Fibroblast of skin of right biceps (primary cell): ENCODE data around the gene ACOT7.

ENCODE experiments used
- DNase-seq: peaks from one replicate; pipeline ENCODE4 v3.0.0-alpha.2; 2013

Gene ACOT7

GRCh38 chr1:6359216-6360116, 34.1 kb downstream of the ACOT7 start:
- peak; percentile 25 for DNase-seq

GRCh38 chr1:6358757-6359201, 34.8 kb downstream of the ACOT7 start:
- DNase-seq: peak; percentile 55

DNA sequence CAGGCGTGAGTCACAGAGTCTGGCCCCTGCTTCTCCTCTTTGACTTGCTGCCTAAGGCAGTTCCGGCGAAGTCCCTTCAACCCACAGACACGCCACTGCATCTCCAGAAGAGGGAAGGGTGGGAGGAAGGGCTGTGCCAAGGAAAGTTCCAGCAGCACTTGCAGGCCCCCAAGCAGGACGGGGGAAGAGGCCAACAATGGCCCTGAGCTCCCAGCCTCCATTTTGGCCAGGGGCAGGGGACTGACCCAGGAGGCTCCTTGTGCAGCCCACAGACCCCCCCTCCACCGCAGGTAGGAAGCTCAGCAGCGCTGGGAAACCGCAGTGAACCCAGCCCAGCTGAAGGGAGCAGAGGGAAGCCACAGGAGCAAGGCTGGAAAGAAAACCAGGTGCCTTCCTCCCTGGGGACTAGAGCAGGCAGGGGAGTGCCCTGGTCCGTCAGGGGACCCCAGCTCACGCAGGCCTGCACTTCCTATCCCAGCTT, 35.4 kb downstream of the ACOT7 start:
- DNase-seq: no peak

GRCh38 chr1:6357243-6357936, 36.2 kb downstream of the ACOT7 start:
- DNase-seq: no peak

DNA sequence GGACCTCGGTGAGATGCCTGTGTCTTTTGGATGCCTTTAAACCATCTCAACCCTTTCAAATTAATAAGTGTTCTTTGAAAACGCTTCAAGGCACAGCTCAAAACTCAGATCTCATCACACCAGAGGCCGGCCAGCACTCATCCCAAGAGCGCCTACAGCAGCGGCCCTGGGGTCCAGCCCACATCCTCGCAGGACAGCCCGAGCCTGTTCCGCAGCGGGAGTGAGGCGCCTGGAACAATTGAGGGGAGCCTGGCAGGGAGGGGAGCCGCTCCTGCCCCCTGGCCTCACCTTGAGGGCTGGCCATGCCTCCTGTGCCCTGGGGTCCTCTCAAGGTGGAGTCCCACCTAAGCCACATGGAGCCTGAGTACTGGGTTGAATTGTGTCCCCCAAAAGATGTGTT, 37.9 kb downstream of the ACOT7 start:
- DNase-seq: no peak

DNA sequence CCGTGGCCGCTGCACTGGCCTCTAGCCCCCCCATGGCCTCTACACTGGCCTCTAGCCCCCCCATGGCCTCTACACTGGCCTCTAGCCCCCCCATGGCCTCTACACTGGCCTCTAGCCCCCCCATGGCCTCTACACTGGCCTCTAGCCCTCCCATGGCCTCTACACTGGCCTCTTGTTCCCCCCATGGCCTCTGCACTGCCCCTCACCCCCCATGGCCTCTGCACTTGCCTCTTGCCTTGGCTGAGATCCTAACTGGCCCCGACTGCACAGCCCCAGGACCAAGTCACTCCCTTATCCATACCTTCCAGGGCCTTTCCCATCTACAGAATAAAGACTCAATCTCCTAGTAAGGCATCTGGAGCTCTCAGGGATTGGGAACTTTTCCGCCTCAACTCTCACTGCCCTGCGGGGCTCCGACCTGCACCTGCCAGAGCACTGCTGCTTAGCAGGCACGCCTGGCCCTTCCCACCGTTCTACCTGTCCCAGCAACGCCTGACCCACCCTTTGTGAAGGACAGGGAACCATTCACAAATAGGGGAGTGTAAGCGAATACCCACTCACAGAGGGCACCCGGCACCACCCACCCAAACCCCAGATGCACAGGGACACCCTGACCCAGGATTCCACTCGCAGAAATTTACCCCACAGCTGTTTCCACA, 38.8 kb downstream of the ACOT7 start:
- no peak for DNase-seq

GRCh38 chr1:6353955-6354658, 39.5 kb downstream of the ACOT7 start:
- DNase-seq: no peak

- DNase-seq: no peak
Observed at GRCh38 chr1:6353619-6353954, 40.0 kb downstream of the ACOT7 start.

- no peak for DNase-seq
Observed at GRCh38 chr1:6352138-6352563, 41.4 kb downstream of the ACOT7 start.

GRCh38 chr1:6351480-6352137, 42.0 kb downstream of the ACOT7 start:
- DNase-seq: no peak

DNA sequence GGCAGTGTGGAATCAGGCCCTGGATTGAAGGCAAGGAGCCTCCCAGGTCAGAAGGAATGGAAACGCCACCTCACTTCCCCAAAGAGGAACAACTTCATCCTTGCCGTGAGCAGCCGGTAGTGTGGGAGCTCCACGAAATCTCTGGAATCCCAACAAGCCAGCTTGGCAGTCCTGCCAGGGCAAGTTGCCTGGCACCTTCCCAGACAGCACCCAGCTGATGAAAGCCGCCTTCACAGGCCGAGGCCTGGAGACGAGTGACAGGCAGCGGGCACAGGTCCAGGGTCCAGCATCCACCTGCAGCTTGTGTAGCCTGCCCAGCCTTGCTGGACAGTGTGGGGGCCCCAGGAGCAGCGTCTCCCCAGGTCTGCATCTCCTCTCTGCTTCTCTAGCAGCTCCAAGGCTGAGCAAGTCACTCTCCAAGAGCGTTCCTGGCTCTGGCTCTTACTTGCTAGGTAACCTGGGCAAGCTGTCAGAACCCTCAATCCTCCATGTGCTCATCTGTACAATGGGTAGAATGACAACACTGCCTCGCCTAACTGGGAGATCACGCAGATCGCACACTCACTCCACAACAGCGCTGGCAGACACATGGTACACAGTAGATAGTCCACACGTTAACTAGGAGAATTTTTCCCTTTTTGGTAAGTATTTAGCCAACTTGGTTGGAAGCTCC, 43.0 kb downstream of the ACOT7 start:
- no peak for DNase-seq

DNA sequence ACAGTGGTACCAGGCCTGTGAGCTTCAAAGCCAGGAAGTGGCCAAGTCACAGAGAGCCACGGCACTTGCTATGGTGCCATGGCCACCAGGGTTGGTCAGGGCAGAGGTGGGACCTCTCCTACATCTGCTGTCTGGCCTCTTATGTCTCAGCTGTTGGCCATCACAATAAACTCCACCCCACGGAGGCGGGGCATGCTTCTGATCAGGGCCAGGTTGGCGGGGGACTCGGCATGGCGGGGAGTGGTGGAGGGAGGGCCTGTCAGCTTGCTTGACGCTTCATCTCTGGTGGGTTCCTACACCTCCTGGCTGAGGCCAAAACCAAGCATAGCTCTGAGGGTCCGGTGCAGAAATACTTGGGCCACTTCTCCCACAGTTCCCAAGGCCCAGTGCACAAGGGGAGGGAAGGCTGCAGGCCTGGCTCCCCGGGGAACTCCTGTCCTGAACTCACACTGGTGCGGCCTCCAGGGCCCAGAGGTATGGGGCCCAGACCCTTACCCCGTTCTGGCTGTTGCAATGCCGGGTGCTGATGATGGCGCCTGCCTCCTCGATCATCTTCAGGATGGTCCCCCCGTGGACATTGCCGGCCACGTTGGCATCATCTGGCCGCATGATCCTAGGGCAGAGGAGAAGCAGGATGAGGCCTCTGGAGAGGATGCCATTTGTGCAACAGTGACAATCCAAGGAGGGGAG, 44.2 kb downstream of the ACOT7 start:
- no peak for DNase-seq

GRCh38 chr1:6348511-6349191, 44.9 kb downstream of the ACOT7 start:
- DNase-seq: peak; percentile 21

- peak; percentile 16 for DNase-seq
Observed at GRCh38 chr1:6347641-6348487, 45.7 kb downstream of the ACOT7 start.

- DNase-seq: no peak
Observed at GRCh38 chr1:6345460-6345859, 48.1 kb downstream of the ACOT7 start.

GRCh38 chr1:6345009-6345408, 48.6 kb downstream of the ACOT7 start:
- DNase-seq: no peak

GRCh38 chr1:6343506-6344405, 49.8 kb downstream of the ACOT7 start:
- peak; percentile 75 for DNase-seq

- DNase-seq: peak; percentile 35
Observed at GRCh38 chr1:6342056-6342455, 51.5 kb downstream of the ACOT7 start.
